Naive thymus-derived CD8-positive, alpha-beta T cell (primary cell): ENCODE data around the gene NUP214. TPM values are rescaled to one million over a fixed set of nuclear protein-coding genes. Genes with fewer than 3 reads are reported as not detected.
A peak's percentile ranks its signal among the peaks of the same experiment; 100 is the strongest.
"Not testable (repeated sequence)": the region's sequence is repeated elsewhere in the genome, so short reads cannot be mapped to it uniquely, and the experiment has no call there.

Experiments used
- ATAC-seq, 2 donors: fragments of 150-1000 bp; cut with Tn5 transposase in 1 of 2; sonication (Bioruptor Pico), chemical (Tn5 transposase) in 1 of 2; 1 replicate in 1 of 2; 2 replicates in 1 of 2; pipeline ENCODE4 v1.10.0; 2021; ENCODE audit warnings: mild to moderate bottlenecking in 2 of 2, moderate library complexity in 2 of 2
- POLR2A ChIA-PET: fragments of 350-600 bp; sonication (Branson Sonifier 250); formaldehyde crosslinking; loops from one replicate; lab custom pipeline; 2021; ENCODE audit warnings: antibody characterized with exemption; lab: Charles Lee
- DNase-seq, 10 donors: peaks; one replicate each; pipeline versions ENCODE4 v3.0.0 to v3.0.0-alpha.2; 2020 to 2022
- H3K27ac Mint-ChIP-seq, 10 donors: one replicate each; pipeline ENCODE4 v1.8.0; 2020 to 2022; ENCODE audit warnings: mild to moderate bottlenecking in 10 of 10, mixed read lengths in 10 of 10, moderate library complexity in 4 of 10, inconsistent platforms in 1 of 10
- H3K27me3 Mint-ChIP-seq, 5 donors: one replicate each; pipeline ENCODE4 v1.8.0; 2021 to 2022; ENCODE audit warnings: mixed read lengths in 5 of 5
- H3K36me3 Mint-ChIP-seq, 3 donors: one replicate each; pipeline ENCODE4 v1.8.0; 2020 to 2022; ENCODE audit warnings: mixed read lengths in 3 of 3, mild to moderate bottlenecking in 2 of 3, inconsistent platforms in 1 of 3
- H3K4me1 Mint-ChIP-seq, 4 donors: one replicate each; pipeline ENCODE4 v1.8.0; 2021 to 2022; ENCODE audit warnings: mixed read lengths in 4 of 4
- H3K4me3 Mint-ChIP-seq, 10 donors: one replicate each; pipeline ENCODE4 v1.8.0; 2020 to 2022; ENCODE audit warnings: mild to moderate bottlenecking in 10 of 10, mixed read lengths in 10 of 10, moderate library complexity in 6 of 10, inconsistent platforms in 1 of 10
- H3K9me3 Mint-ChIP-seq, 9 donors: one replicate each; pipeline ENCODE4 v1.8.0; 2020 to 2022; ENCODE audit warnings: mixed read lengths in 9 of 9, mild to moderate bottlenecking in 3 of 9, inconsistent platforms in 1 of 9, moderate library complexity in 1 of 9
- polyA plus RNA-seq, 3 donors: library from polyadenylated mRNA; unstranded; fragments of 300-500 nt; fragmentation: Illumina TruSeq; gene quantifications; one replicate each; pipeline ENCODE4 v1.2.3, GENCODE V29; 2021
- total RNA-seq, 8 experiments: library from RNA in 2 of 8; stranded (reverse) in 2 of 8; gene quantifications; one replicate each; pipeline ENCODE4 v1.2.3 and lab custom pipeline; 2021 to 2026

NUP214 gene
- total and polyA plus RNA-seq, 5 experiments from 2014 or later, result 10.7 to 88.5 (median 24.0) TPM

- Mint-ChIP-seq H3K4me1 (peaks cover 0 to 1% (median 0%) of the 10 kb centered on the region in 4 donors), H3K9me3 (no peaks in the 10 kb centered on the region), H3K36me3 (no peaks in the 10 kb centered on the region), H3K4me3 (no peak overlapping the region), H3K27me3 (peaks cover 0 to 15% (median 2%) of the 10 kb centered on the region in 5 donors), H3K27ac (peak overlapping the region in 1 of 10 donors; percentile 75)
- ATAC-seq (no peak), DNase-seq (no peak)
- POLR2A ChIA-PET, result interaction anchor here (1.1 kb wide), 1 partner anchor 13 kb away, joined by 8 read pairs; the partner anchor contains the start of gene NUP214
Observed at GRCh38 chr9:131112374-131113154, 12.8 kb upstream of the NUP214 start.

- Mint-ChIP-seq H3K4me3 (no peak overlapping the region), H3K4me1 (peaks cover 0 to 1% (median 0%) of the 10 kb centered on the region in 4 donors), H3K27me3 (peaks cover 0 to 16% (median 3%) of the 10 kb centered on the region in 5 donors), H3K9me3 (no peaks in the 10 kb centered on the region), H3K36me3 (no peaks in the 10 kb centered on the region), H3K27ac (no peak overlapping the region)
- ATAC-seq (no peak), DNase-seq (no peak)
- POLR2A ChIA-PET, result interaction anchor here (0.6 to 1.1 kb wide), 3 partner anchors 12 to 1128 kb away, joined by 3 to 8 read pairs (median 5); partner anchors contain the start of gene NUP214
Observed at GRCh38 chr9:131113655-131114054, 11.7 kb upstream of the NUP214 start.

GRCh38 chr9:131114084-131114535, 11.3 kb upstream of the NUP214 start:
- H3K9me3 Mint-ChIP-seq, result no peaks in the 10 kb centered on the region
- H3K4me3 Mint-ChIP-seq, result no peak overlapping the region
- no peaks in the 10 kb centered on the region for H3K36me3 Mint-ChIP-seq
- peaks cover 0 to 20% (median 3%) of the 10 kb centered on the region in 5 donors for H3K27me3 Mint-ChIP-seq
- DNase-seq (no peak), ATAC-seq (no peak)
- H3K4me1 Mint-ChIP-seq, result peaks cover 0 to 1% (median 0%) of the 10 kb centered on the region in 4 donors
- POLR2A ChIA-PET, result interaction anchor here (0.6 to 0.7 kb wide), 2 partner anchors 143 to 1127 kb away, joined by 3 to 5 read pairs; no protein-coding TSS in a partner anchor
- no peak overlapping the region for H3K27ac Mint-ChIP-seq

- POLR2A ChIA-PET, result not testable (repeated sequence)
Observed at GRCh38 chr9:131115360-131115742, 10.0 kb upstream of the NUP214 start.

GRCh38 chr9:131116281-131117120, 8.9 kb upstream of the NUP214 start:
- Mint-ChIP-seq H3K27ac (no peak overlapping the region), H3K27me3 (peaks cover 0 to 22% (median 3%) of the 10 kb centered on the region in 5 donors), H3K4me1 (peaks cover 0 to 1% (median 0%) of the 10 kb centered on the region in 4 donors), H3K36me3 (no peaks in the 10 kb centered on the region), H3K4me3 (no peak overlapping the region), H3K9me3 (no peaks in the 10 kb centered on the region)
- DNase-seq (no peak), ATAC-seq (no peak)
- POLR2A ChIA-PET, result no interaction called here

More at GRCh38 chr9:131115360-131115742, 10.0 kb upstream of the NUP214 start:
- H3K36me3 Mint-ChIP-seq, H3K4me3 Mint-ChIP-seq, ATAC-seq, H3K27ac Mint-ChIP-seq, DNase-seq, H3K9me3 Mint-ChIP-seq, H3K4me1 Mint-ChIP-seq: not testable (repeated sequence)
- H3K27me3 Mint-ChIP-seq, result peaks cover 0 to 22% (median 3%) of the 10 kb centered on the region in 5 donors

GRCh38 chr9:131117121-131117761, 8.1 kb upstream of the NUP214 start:
- POLR2A ChIA-PET, result no interaction called here
- H3K4me3 Mint-ChIP-seq, result no peak overlapping the region
- no peaks in the 10 kb centered on the region for H3K9me3 Mint-ChIP-seq
- peaks cover 0 to 1% (median 0%) of the 10 kb centered on the region in 4 donors for H3K4me1 Mint-ChIP-seq
- peaks cover 0 to 22% (median 3%) of the 10 kb centered on the region in 5 donors for H3K27me3 Mint-ChIP-seq
- no peaks in the 10 kb centered on the region for H3K36me3 Mint-ChIP-seq
- ATAC-seq (no peak), DNase-seq (no peak)
- no peak overlapping the region for H3K27ac Mint-ChIP-seq

GRCh38 chr9:131117762-131118145, 7.6 kb upstream of the NUP214 start:
- no peak for ATAC-seq
- Mint-ChIP-seq H3K4me3 (no peak overlapping the region), H3K27ac (no peak overlapping the region), H3K27me3 (peaks cover 0 to 20% (median 3%) of the 10 kb centered on the region in 5 donors), H3K9me3 (no peaks in the 10 kb centered on the region), H3K36me3 (no peaks in the 10 kb centered on the region), H3K4me1 (peaks cover 0 to 1% (median 0%) of the 10 kb centered on the region in 4 donors)
- no peak for DNase-seq
- POLR2A ChIA-PET, result no interaction called here

- H3K4me3 Mint-ChIP-seq, result no peak overlapping the region
- DNase-seq, result no peak
- H3K36me3 Mint-ChIP-seq, result no peaks in the 10 kb centered on the region
- H3K27ac Mint-ChIP-seq, result no peak overlapping the region
- H3K4me1 Mint-ChIP-seq, result peaks cover 0 to 1% (median under 1%) of the 10 kb centered on the region in 4 donors
- ATAC-seq, result no peak
- H3K27me3 Mint-ChIP-seq, result peaks cover 0 to 17% (median 3%) of the 10 kb centered on the region in 5 donors
- H3K9me3 Mint-ChIP-seq, result no peaks in the 10 kb centered on the region
- POLR2A ChIA-PET, result no interaction called here
Observed at GRCh38 chr9:131119600-131119999, 5.8 kb upstream of the NUP214 start.

GRCh38 chr9:131120620-131121228, 4.7 kb upstream of the NUP214 start:
- POLR2A ChIA-PET, result no interaction called here
- ATAC-seq (no peak), DNase-seq (no peak)
- no peaks in the 10 kb centered on the region for H3K9me3 Mint-ChIP-seq
- peaks cover 0 to 2% (median 0%) of the 10 kb centered on the region in 3 donors for H3K36me3 Mint-ChIP-seq
- H3K27ac Mint-ChIP-seq, result no peak overlapping the region
- H3K4me1 Mint-ChIP-seq, result peaks cover 6 to 10% (median 9%) of the 10 kb centered on the region in 4 donors
- peaks cover 0 to 17% (median 3%) of the 10 kb centered on the region in 5 donors for H3K27me3 Mint-ChIP-seq
- no peak overlapping the region for H3K4me3 Mint-ChIP-seq

GRCh38 chr9:131121346-131121745, 4.0 kb upstream of the NUP214 start:
- H3K4me3 Mint-ChIP-seq, result no peak overlapping the region
- POLR2A ChIA-PET, result no interaction called here
- H3K27ac Mint-ChIP-seq, result peak overlapping the region in 1 of 10 donors; percentile 28
- peaks cover 0 to 15% (median 3%) of the 10 kb centered on the region in 5 donors for H3K27me3 Mint-ChIP-seq
- no peak for ATAC-seq
- DNase-seq, result no peak
- H3K4me1 Mint-ChIP-seq, result peaks cover 9 to 15% (median 15%) of the 10 kb centered on the region in 4 donors
- H3K9me3 Mint-ChIP-seq, result no peaks in the 10 kb centered on the region
- H3K36me3 Mint-ChIP-seq, result peaks cover 0 to 4% (median 0%) of the 10 kb centered on the region in 3 donors

- POLR2A ChIA-PET, result no interaction called here
- Mint-ChIP-seq H3K4me3 (no peak overlapping the region), H3K27ac (peak overlapping the region in 1 of 10 donors; percentile 53), H3K36me3 (peaks cover 0 to 5% (median 0%) of the 10 kb centered on the region in 3 donors), H3K9me3 (no peaks in the 10 kb centered on the region), H3K27me3 (peaks cover 0 to 8% (median 2%) of the 10 kb centered on the region in 5 donors), H3K4me1 (peaks cover 9 to 23% (median 19%) of the 10 kb centered on the region in 4 donors)
- DNase-seq, result no peak
- ATAC-seq, result no peak
Observed at GRCh38 chr9:131122158-131122557, 3.2 kb upstream of the NUP214 start.

- no peak for ATAC-seq
- H3K4me3 Mint-ChIP-seq, result peak overlapping the region; percentile 94 to 100 (median 98)
- peaks cover 0 to 33% (median 15%) of the 10 kb centered on the region in 3 donors for H3K36me3 Mint-ChIP-seq
- H3K9me3 Mint-ChIP-seq, result no peaks in the 10 kb centered on the region
- peak overlapping the region; percentile 97 to 100 (median 99) for H3K27ac Mint-ChIP-seq
- POLR2A ChIA-PET, result interaction anchor here (0.5 to 1.3 kb wide), 11 partner anchors 11 to 1116 kb away, joined by 3 to 8 read pairs (median 3); partner anchors contain the start of gene EXOSC2
- H3K4me1 Mint-ChIP-seq, result peaks cover 13 to 44% (median 24%) of the 10 kb centered on the region in 4 donors
- DNase-seq, result no peak
- no peaks in the 10 kb centered on the region for H3K27me3 Mint-ChIP-seq
Observed at GRCh38 chr9:131125038-131125287, 423 bp upstream of the NUP214 start.
